Astrocyte of the hippocampus (primary cell): ENCODE measurements around the gene NRTN.
A peak's percentile ranks its signal among the peaks of the same experiment; 100 is the strongest.

Experiments
- DNase-seq: peaks from one replicate; pipeline ENCODE4 v3.0.0; 2011; ENCODE audit warnings: low read depth, low spot score

Gene NRTN

GRCh38 chr19:5789886-5790558 is 14.8 kb upstream of the NRTN start:
- no peak for DNase-seq

- peak; percentile 99 for DNase-seq
Measured at GRCh38 chr19:5790559-5791520, 14.0 kb upstream of the NRTN start, which contains the start of gene DUS3L. Gene DUS3L (minus strand): TSS chr19:5791163. CDS start chr19:5791141, 22 bp downstream.

GRCh38 chr19:5792224-5792623 is 12.6 kb upstream of the NRTN start:
- DNase-seq: no peak

GRCh38 chr19:5793188-5793587 is 11.7 kb upstream of the NRTN start:
- DNase-seq: no peak

GRCh38 chr19:5795382-5795919 is 9.4 kb upstream of the NRTN start:
- no peak for DNase-seq

GRCh38 chr19:5798244-5798643 is 6.6 kb upstream of the NRTN start:
- no peak for DNase-seq

GRCh38 chr19:5799247-5800241 is 5.3 kb upstream of the NRTN start:
- DNase-seq: no peak

GRCh38 chr19:5800361-5801270 is 4.3 kb upstream of the NRTN start:
- DNase-seq: no peak

- peak; percentile 36 for DNase-seq
Measured at GRCh38 chr19:5801796-5802619, 2.9 kb upstream of the NRTN start.

- DNase-seq: no peak
Measured at GRCh38 chr19:5803441-5803751, 1.5 kb upstream of the NRTN start.

- peak; percentile 95 for DNase-seq
Measured at GRCh38 chr19:5803752-5804515, 933 bp upstream of the NRTN start.

- DNase-seq: peak; percentile 77
Measured at GRCh38 chr19:5805462-5806132, 730 bp downstream of the NRTN start.

GRCh38 chr19:5806133-5806489 is 1.2 kb downstream of the NRTN start:
- DNase-seq: no peak

- DNase-seq: no peak
Measured at GRCh38 chr19:5806905-5807304, 2.0 kb downstream of the NRTN start.

GRCh38 chr19:5808120-5808816 is 3.4 kb downstream of the NRTN start:
- no peak for DNase-seq

- DNase-seq: no peak
Measured at GRCh38 chr19:5809053-5809452, 4.2 kb downstream of the NRTN start.

GRCh38 chr19:5809469-5809868 is 4.6 kb downstream of the NRTN start:
- no peak for DNase-seq

- no peak for DNase-seq
Measured at GRCh38 chr19:5811117-5811516, 6.2 kb downstream of the NRTN start.
